Endodermal cell (in vitro differentiated cells): ENCODE measurements around the gene ELMOD1. TPM values are rescaled to one million over a fixed set of nuclear protein-coding genes. Genes with fewer than 3 reads are reported as not detected.
A peak's percentile ranks its signal among the peaks of the same experiment; 100 is the strongest.

ENCODE experiments used
- DNase-seq: peaks from one replicate; pipeline ENCODE4 v3.0.0-alpha.2; 2017
- H3K27ac ChIP-seq: 2 replicates; pipeline ENCODE4 v1.5.1; 2013; ENCODE audit warnings: mild to moderate bottlenecking, low read depth, low read length, moderate library complexity
- H3K27me3 ChIP-seq: 2 replicates; pipeline ENCODE4 v1.6.1; 2013; ENCODE audit warnings: mild to moderate bottlenecking, low read length, moderate library complexity; ENCODE audit not compliant: insufficient read depth, control insufficient read depth, poor library complexity, severe bottlenecking
- H3K36me3 ChIP-seq: 2 replicates; pipeline ENCODE4 v1.7.0; 2013; ENCODE audit warnings: mild to moderate bottlenecking, low read length, moderate library complexity; ENCODE audit not compliant: control insufficient read depth, insufficient read depth
- H3K4me1 ChIP-seq: one replicate; pipeline ENCODE4 v1.7.0; 2013; ENCODE audit warnings: low read length; ENCODE audit not compliant: control insufficient read depth, insufficient read depth
- H3K4me3 ChIP-seq: 2 replicates; pipeline ENCODE4 v1.5.1; 2013; ENCODE audit warnings: mild to moderate bottlenecking, low read length, moderate library complexity
- H3K9ac ChIP-seq: 2 replicates; pipeline ENCODE4 v1.6.1; 2013; ENCODE audit warnings: mild to moderate bottlenecking, low read length, moderate library complexity; ENCODE audit not compliant: poor library complexity, severe bottlenecking; ENCODE audit errors: extremely low read depth
- H3K9me3 ChIP-seq: 2 replicates; pipeline ENCODE4 v1.6.1; 2013; ENCODE audit warnings: mild to moderate bottlenecking, low read length, moderate library complexity; ENCODE audit not compliant: control insufficient read depth
- H3K27ac Mint-ChIP-seq: 2 replicates; pipeline ENCODE4 v1.8.0; 2020; ENCODE audit warnings: mixed read lengths
- H3K27me3 Mint-ChIP-seq: 2 replicates; pipeline ENCODE4 v1.8.0; 2021; ENCODE audit warnings: mild to moderate bottlenecking, mixed read lengths; ENCODE audit not compliant: insufficient read depth
- H3K36me3 Mint-ChIP-seq: 2 replicates; pipeline ENCODE4 v1.8.0; 2020; ENCODE audit warnings: low read depth, mixed read lengths
- H3K4me1 Mint-ChIP-seq: 2 replicates; pipeline ENCODE4 v1.8.0; 2020; ENCODE audit warnings: mixed read lengths
- H3K4me3 Mint-ChIP-seq: 2 replicates; pipeline ENCODE4 v1.8.0; 2020; ENCODE audit warnings: mild to moderate bottlenecking, moderate library complexity, mixed read lengths
- H3K9me3 Mint-ChIP-seq: 2 replicates; pipeline ENCODE4 v1.8.0; 2020; ENCODE audit warnings: mild to moderate bottlenecking, mixed read lengths
- CTCF ChIP-seq: fragments of 200-600 bp; sonication (generic); conservative IDR thresholded peaks from 2 replicates; pipeline ENCODE4 v1.5.0; 2021; ENCODE audit warnings: antibody characterized with exemption, mild to moderate bottlenecking
- WGBS, 2 experiments: methylation state at CpG; one replicate each; pipeline versions ENCODE4 v1.1.5 to v1.1.7; 2013; ENCODE audit warnings: missing lambda C conversion rate in 2 of 2, mixed read lengths in 1 of 2; ENCODE audit not compliant: insufficient coverage in 1 of 2, insufficient read length in 1 of 2; 5-methylcytosine and 5-hydroxymethylcytosine counted together
- total RNA-seq, 2 donors: library from RNA; stranded (reverse); fragmentation: NEBNext Ultra II Directional in 1 of 2; extraction: Animal tissue kit (Norgen Biotek cat#: 25700) in 1 of 2; gene quantifications; 2 replicates in 1 of 2; 3 replicates in 1 of 2; pipeline ENCODE4 v1.2.1, GENCODE V29; 2021

ELMOD1 gene
- total RNA-seq, 2 donors from 2014 or later, result 0.46 to 0.60 TPM

GRCh38 chr11:107707215-107707671 is 116.3 kb downstream of the ELMOD1 start:
- no peaks in the 10 kb centered on the region for H3K9me3 Mint-ChIP-seq
- no peak overlapping the region for H3K9ac ChIP-seq
- H3K27ac ChIP-seq, result no peak overlapping the region
- peaks cover 44% of the 10 kb centered on the region for H3K4me1 Mint-ChIP-seq
- no peak for DNase-seq
- no peak overlapping the region for H3K4me3 ChIP-seq
- no peak for TF ChIP-seq CTCF
- peaks cover 70% of the 10 kb centered on the region for H3K27me3 Mint-ChIP-seq
- no peaks in the 10 kb centered on the region for H3K36me3 ChIP-seq
- peaks cover 63% of the 10 kb centered on the region for H3K27me3 ChIP-seq
- peaks cover 21% of the 10 kb centered on the region for H3K4me1 ChIP-seq
- no peak overlapping the region for H3K27ac Mint-ChIP-seq
- 88 to 100% methylated on average over 1 to 2 of the region's 3 CpGs for WGBS, 2 experiments
- H3K4me3 Mint-ChIP-seq, result no peak overlapping the region
- H3K9me3 ChIP-seq, result no peaks in the 10 kb centered on the region
- H3K36me3 Mint-ChIP-seq, result no peaks in the 10 kb centered on the region

GRCh38 chr11:107707807-107708206 is 116.9 kb downstream of the ELMOD1 start:
- peak; percentile 83 for DNase-seq
- no peak overlapping the region for H3K9ac ChIP-seq
- no peak for TF ChIP-seq CTCF
- H3K9me3 Mint-ChIP-seq, result no peaks in the 10 kb centered on the region
- no peaks in the 10 kb centered on the region for H3K9me3 ChIP-seq
- no peaks in the 10 kb centered on the region for H3K36me3 ChIP-seq
- no peak overlapping the region for H3K4me3 ChIP-seq
- peaks cover 21% of the 10 kb centered on the region for H3K4me1 ChIP-seq
- no peak overlapping the region for H3K4me3 Mint-ChIP-seq
- peaks cover 68% of the 10 kb centered on the region for H3K27me3 Mint-ChIP-seq
- WGBS, 2 experiments, result 26 to 32% methylated on average over 3 to 4 of the region's 4 CpGs
- no peak overlapping the region for H3K27ac Mint-ChIP-seq
- peaks cover 48% of the 10 kb centered on the region for H3K4me1 Mint-ChIP-seq
- H3K27ac ChIP-seq, result no peak overlapping the region
- peaks cover 62% of the 10 kb centered on the region for H3K27me3 ChIP-seq
- no peaks in the 10 kb centered on the region for H3K36me3 Mint-ChIP-seq

GRCh38 chr11:107708792-107709191 is 117.8 kb downstream of the ELMOD1 start:
- 91 to 92% methylated on average over 3 of the region's 3 CpGs for WGBS, 2 experiments
- Mint-ChIP-seq H3K27ac (no peak overlapping the region), H3K36me3 (no peaks in the 10 kb centered on the region), H3K4me3 (no peak overlapping the region), H3K4me1 (peaks cover 52% of the 10 kb centered on the region), H3K27me3 (peaks cover 62% of the 10 kb centered on the region), H3K9me3 (no peaks in the 10 kb centered on the region)
- peaks cover 52% of the 10 kb centered on the region for H3K27me3 ChIP-seq
- TF ChIP-seq CTCF, result no peak
- no peak for DNase-seq
- no peak overlapping the region for H3K27ac ChIP-seq
- no peaks in the 10 kb centered on the region for H3K9me3 ChIP-seq
- H3K36me3 ChIP-seq, result no peaks in the 10 kb centered on the region
- H3K9ac ChIP-seq, result no peak overlapping the region
- peaks cover 24% of the 10 kb centered on the region for H3K4me1 ChIP-seq
- no peak overlapping the region for H3K4me3 ChIP-seq
